Stimulated activated CD4-positive, alpha-beta T cell treated with anti-CD3 and anti-CD28 coated beads, Interleukin-4, amount 100 ng/mL, for 24 hours (primary cell): ENCODE results near the gene FES.

ENCODE experiments used
- DNase-seq: peaks from one replicate; pipeline ENCODE4 v3.0.0-alpha.2; 2020

Gene FES

GRCh38 chr15:90877315-90877714 is 7.0 kb upstream of the FES start:
- DNase-seq = no peak

DNA sequence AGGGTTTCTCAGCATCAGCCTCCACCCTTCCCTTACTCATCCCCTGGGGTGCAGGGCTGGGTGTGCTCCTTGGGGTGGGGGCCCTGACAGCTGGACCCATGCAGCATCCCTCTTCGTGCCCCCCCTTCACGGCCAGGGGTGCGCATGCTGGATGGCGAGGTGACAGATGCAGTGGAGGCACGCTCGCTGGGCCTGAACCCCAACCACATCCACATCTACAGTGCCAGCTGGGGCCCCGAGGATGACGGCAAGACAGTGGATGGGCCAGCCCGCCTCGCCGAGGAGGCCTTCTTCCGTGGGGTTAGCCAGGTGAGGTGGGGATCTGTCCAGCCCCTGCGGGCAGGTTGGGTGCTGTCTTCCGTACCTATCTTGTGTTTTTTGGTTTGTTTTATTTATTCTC is 6.3 kb upstream of the FES start:
- no peak for DNase-seq

DNA sequence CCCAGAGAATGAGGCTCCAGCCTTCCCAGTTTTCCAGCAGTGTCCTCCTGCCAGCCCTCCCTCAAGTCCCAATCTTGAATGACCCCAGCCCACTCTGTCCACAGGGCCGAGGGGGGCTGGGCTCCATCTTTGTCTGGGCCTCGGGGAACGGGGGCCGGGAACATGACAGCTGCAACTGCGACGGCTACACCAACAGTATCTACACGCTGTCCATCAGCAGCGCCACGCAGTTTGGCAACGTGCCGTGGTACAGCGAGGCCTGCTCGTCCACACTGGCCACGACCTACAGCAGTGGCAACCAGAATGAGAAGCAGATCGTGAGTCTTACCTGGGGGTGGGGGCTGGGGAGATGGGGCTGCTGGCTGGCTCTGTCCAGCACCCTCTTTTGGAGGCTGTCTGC is 5.6 kb upstream of the FES start:
- DNase-seq = no peak

DNA sequence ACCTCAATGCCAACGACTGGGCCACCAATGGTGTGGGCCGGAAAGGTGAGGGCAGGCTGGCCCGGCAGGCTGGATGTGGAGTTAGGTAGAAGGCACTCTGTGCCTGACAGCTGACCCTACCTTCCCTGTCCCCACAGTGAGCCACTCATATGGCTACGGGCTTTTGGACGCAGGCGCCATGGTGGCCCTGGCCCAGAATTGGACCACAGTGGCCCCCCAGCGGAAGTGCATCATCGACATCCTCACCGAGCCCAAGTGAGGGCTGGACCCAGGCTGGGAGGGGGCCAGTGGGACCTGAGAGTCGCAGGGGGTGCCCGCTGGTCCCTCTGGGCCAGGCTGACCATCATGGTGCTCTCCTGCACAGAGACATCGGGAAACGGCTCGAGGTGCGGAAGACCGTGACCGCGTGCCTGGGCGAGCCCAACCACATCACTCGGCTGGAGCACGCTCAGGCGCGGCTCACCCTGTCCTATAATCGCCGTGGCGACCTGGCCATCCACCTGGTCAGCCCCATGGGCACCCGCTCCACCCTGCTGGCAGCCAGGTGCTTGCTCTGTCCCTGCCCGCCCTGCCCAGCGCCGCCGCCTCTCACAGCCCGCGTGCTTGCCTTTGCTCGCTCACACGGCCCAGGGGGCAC is 4.5 kb upstream of the FES start:
- no peak for DNase-seq

- no peak for DNase-seq
Measured at GRCh38 chr15:90880381-90881145, 3.7 kb upstream of the FES start.

- DNase-seq = no peak
Measured at GRCh38 chr15:90881181-90881977, 2.9 kb upstream of the FES start.

DNA sequence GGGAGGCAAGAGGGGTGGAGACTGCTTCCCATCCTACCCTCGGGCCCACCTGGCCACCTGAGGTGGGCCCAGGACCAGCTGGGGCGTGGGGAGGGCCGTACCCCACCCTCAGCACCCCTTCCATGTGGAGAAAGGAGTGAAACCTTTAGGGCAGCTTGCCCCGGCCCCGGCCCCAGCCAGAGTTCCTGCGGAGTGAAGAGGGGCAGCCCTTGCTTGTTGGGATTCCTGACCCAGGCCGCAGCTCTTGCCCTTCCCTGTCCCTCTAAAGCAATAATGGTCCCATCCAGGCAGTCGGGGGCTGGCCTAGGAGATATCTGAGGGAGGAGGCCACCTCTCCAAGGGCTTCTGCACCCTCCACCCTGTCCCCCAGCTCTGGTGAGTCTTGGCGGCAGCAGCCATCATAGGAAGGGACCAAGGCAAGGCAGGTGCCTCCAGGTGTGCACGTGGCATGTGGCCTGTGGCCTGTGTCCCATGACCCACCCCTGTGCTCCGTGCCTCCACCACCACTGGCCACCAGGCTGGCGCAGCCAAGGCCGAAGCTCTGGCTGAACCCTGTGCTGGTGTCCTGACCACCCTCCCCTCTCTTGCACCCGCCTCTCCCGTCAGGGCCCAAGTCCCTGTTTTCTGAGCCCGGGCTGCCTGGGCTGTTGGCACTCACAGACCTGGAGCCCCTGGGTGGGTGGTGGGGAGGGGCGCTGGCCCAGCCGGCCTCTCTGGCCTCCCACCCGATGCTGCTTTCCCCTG is 2.2 kb upstream of the FES start:
- DNase-seq = no peak

DNA sequence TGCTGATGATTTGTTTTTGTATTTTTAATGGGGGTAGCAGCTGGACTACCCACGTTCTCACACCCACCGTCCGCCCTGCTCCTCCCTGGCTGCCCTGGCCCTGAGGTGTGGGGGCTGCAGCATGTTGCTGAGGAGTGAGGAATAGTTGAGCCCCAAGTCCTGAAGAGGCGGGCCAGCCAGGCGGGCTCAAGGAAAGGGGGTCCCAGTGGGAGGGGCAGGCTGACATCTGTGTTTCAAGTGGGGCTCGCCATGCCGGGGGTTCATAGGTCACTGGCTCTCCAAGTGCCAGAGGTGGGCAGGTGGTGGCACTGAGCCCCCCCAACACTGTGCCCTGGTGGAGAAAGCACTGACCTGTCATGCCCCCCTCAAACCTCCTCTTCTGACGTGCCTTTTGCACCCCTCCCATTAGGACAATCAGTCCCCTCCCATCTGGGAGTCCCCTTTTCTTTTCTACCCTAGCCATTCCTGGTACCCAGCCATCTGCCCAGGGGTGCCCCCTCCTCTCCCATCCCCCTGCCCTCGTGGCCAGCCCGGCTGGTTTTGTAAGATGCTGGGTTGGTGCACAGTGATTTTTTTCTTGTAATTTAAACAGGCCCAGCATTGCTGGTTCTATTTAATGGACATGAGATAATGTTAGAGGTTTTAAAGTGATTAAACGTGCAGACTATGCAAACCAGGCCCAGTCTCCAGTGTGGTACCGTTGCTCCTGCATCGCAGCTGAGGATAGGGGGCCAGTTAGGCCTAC is 1.4 kb upstream of the FES start:
- DNase-seq = no peak

DNA sequence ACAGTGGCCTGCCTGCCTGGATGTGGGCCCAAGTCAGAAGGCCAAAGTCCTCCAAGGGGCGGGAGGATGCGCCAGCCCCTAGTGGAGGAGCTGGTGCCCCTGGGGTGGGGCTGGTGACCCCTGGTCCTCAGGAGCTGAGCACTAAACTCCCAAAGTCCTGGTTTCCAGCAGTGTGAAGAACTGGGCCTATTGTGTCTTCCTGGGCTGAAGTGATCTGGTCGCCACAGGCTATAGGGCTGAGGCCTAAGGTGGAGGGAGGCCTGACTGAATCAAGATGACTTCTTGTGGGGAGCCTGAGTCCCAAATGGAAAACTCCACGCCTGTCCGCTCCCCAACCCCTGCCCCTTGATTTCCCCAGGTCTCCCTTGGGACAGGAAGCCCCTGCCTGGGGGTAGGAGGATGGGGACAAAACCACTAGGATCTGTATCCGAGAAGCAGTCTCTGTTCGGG is 753 bp upstream of the FES start:
- no peak for DNase-seq

GRCh38 chr15:90884719-90885431 is 571 bp downstream of the FES start:
- no peak for DNase-seq

GRCh38 chr15:90885432-90886290 is 1.4 kb downstream of the FES start:
- DNase-seq = peak; percentile 83

GRCh38 chr15:90886291-90886614 is 1.9 kb downstream of the FES start:
- no peak for DNase-seq

- no peak for DNase-seq
Measured at GRCh38 chr15:90887037-90887481, 2.8 kb downstream of the FES start.

GRCh38 chr15:90889313-90889730 is 5.0 kb downstream of the FES start:
- no peak for DNase-seq

- no peak for DNase-seq
Measured at GRCh38 chr15:90889736-90890456, 5.6 kb downstream of the FES start.

DNA sequence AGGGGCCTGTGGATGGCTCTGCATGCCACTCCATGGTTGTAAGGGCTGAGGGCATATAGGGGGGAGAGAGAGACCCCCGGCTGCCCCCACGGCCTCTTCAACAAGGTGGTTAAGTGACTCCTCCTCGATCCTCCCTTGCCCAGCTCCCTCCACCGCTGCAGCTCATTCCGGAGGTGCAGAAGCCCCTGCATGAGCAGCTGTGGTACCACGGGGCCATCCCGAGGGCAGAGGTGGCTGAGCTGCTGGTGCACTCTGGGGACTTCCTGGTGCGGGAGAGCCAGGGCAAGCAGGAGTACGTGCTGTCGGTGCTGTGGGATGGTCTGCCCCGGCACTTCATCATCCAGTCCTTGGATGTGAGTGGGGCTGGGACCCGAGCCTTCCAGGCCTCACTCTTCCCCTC is 6.5 kb downstream of the FES start:
- no peak for DNase-seq

DNA sequence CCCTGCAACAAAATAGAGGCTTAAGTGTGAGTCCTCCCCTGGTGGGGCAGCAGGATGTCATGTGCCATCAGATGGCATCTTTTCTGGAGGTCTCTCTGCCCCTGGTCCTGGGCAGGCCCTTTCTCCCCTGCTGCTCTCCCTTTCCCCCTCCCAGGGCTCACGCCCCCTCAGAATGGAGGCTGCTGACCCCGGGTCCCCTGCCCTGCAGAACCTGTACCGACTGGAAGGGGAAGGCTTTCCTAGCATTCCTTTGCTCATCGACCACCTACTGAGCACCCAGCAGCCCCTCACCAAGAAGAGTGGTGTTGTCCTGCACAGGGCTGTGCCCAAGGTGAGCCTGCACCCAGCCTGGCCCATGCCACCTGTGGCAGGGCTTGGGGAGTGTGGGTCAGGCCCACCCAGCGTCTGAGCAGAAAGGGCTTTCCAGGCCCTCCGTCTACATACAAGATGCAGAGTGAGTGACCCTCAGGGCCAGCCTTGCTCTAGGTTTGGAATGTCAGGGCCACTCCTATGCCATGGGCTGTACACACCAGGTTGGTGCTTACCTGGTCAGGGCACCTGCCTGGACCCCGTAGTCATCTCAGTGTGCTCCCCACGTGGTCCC is 7.1 kb downstream of the FES start:
- no peak for DNase-seq

- no peak for DNase-seq
Measured at GRCh38 chr15:90892023-90892422, 7.7 kb downstream of the FES start.

- no peak for DNase-seq
Measured at GRCh38 chr15:90892498-90893174, 8.3 kb downstream of the FES start.
